ENCODE results near the gene RPS3.

DNA sequence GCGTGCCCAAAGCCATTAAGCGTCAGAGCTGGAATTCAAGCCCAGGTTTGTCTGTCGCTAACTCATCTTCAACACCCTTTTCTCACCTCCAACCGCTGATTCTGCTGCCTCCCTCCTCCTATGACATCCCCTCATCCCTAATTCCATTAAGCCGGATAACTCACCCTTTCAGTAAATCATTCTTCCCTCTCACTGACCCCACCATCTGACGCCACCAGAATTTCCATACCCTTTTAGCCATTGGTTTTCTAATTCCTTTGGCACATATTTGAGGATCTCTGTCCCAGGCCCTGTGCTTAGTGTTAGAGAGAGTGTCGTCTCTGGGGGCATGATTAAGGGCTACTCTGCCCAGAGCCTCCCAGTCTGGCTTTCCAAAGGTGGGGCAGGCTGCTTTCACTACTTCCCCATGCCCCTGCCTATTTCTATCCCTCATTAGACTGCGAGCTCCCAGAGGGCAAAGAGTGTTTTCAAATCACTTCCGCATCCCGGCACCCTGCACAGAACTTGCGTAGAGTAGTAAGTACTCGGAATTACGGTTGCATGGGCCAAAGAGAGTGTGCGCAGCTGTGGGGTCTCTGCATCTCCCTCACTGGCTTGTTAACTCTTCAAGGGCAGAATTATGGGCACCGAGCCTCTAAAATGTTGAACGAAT is 29.8 kb downstream of the RPS3 start:
- TF ChIP-seq CTCF (conservative IDR thresholded peaks at IDR 0.05; ENCODE audit: low read depth in 2 of 2) (no peak), EZH2phosphoT487 (IDR thresholded peaks at IDR 0.05; ENCODE audit: unreplicated experiment) (no peak)
- TF ChIP-seq, protein P1, sequence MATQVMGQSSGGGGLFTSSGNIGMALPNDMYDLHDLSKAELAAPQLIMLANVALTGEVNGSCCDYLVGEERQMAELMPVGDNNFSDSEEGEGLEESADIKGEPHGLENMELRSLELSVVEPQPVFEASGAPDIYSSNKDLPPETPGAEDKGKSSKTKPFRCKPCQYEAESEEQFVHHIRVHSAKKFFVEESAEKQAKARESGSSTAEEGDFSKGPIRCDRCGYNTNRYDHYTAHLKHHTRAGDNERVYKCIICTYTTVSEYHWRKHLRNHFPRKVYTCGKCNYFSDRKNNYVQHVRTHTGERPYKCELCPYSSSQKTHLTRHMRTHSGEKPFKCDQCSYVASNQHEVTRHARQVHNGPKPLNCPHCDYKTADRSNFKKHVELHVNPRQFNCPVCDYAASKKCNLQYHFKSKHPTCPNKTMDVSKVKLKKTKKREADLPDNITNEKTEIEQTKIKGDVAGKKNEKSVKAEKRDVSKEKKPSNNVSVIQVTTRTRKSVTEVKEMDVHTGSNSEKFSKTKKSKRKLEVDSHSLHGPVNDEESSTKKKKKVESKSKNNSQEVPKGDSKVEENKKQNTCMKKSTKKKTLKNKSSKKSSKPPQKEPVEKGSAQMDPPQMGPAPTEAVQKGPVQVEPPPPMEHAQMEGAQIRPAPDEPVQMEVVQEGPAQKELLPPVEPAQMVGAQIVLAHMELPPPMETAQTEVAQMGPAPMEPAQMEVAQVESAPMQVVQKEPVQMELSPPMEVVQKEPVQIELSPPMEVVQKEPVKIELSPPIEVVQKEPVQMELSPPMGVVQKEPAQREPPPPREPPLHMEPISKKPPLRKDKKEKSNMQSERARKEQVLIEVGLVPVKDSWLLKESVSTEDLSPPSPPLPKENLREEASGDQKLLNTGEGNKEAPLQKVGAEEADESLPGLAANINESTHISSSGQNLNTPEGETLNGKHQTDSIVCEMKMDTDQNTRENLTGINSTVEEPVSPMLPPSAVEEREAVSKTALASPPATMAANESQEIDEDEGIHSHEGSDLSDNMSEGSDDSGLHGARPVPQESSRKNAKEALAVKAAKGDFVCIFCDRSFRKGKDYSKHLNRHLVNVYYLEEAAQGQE (IDR thresholded peaks at IDR 0.05; ENCODE audit: unreplicated experiment) = no peak
